HepG2 (cell line): ENCODE measurements around the gene CRTC2. TPM values are rescaled to one million over a fixed set of nuclear protein-coding genes. Genes with fewer than 3 reads are reported as not detected.
"Not testable (repeated sequence)": the region's sequence is repeated elsewhere in the genome, so short reads cannot be mapped to it uniquely, and the experiment has no call there.

Experiments
- ATAC-seq: fragments of 200-7000 bp; cut with Tn5 transposase; 3 replicates; pipeline ENCODE4 v1.9.1; 2020; ENCODE audit warnings: mild to moderate bottlenecking, moderate library complexity
- BruUV-seq: library from RNA; stranded (reverse); fragments of 400-500 nt; replicated peaks from 2 replicates; lab custom pipeline; 2021; lab: Mats Ljungman, UMichigan
- CTCF ChIA-PET: fragments of 300-600 bp; formaldehyde crosslinking; extraction: SDS; loops from one replicate; lab custom pipeline; 2021; ENCODE audit warnings: low total read pairs, inconsistent platforms, low intra/inter-chr PET ratio; lab: Yijun Ruan, JAX
- POLR2A ChIA-PET: fragments of 350-600 bp; sonication (Branson Sonifier 250); formaldehyde crosslinking; loops from one replicate; lab custom pipeline; 2020; ENCODE audit warnings: antibody characterized with exemption, inconsistent platforms; lab: Yijun Ruan, JAX
- DNase-seq: peaks from one replicate; pipeline ENCODE4 v3.0.0-alpha.2; 2015; ENCODE audit warnings: low spot score
- FAIRE-seq: peaks from 3 replicates; lab custom pipeline; 2011; peaks lifted over from hg19 to GRCh38; lab: Jason Lieb, UNC
- H2AFZ ChIP-seq: one replicate; pipeline ENCODE4 v1.6.1; 2011; ENCODE audit warnings: low read length, inconsistent platforms
- H3K27ac ChIP-seq: fragments of 300-600 bp; 3 replicates; pipeline ENCODE4 v1.8.0; 2011; ENCODE audit warnings: mixed run types, mild to moderate bottlenecking, mixed read lengths, low read length, inconsistent platforms; ENCODE audit not compliant: insufficient read depth; ENCODE audit errors: extremely low read length
- H3K27me3 ChIP-seq, 2 experiments: fragments of 200-600 bp in 1 of 2; 2 replicates in 1 of 2; 3 replicates in 1 of 2; pipeline versions ENCODE4 v1.6.0 to v1.8.0; 2011; ENCODE audit warnings: low read length in 2 of 2, mild to moderate bottlenecking in 2 of 2, moderate library complexity in 2 of 2, inconsistent platforms in 1 of 2; ENCODE audit not compliant: insufficient read depth in 2 of 2, control insufficient read depth in 1 of 2
- H3K36me3 ChIP-seq, 2 experiments: fragments of 200-600 bp in 1 of 2; replicated peaks in 1 of 2; 2 replicates in 1 of 2; 3 replicates in 1 of 2; pipeline versions ENCODE4 v1.5.1 to v1.8.0; 2011; ENCODE audit warnings: low read length in 2 of 2, inconsistent platforms in 1 of 2; ENCODE audit not compliant: insufficient read depth in 2 of 2, control insufficient read depth in 1 of 2
- H3K4me1 ChIP-seq: 2 replicates; pipeline ENCODE4 v1.5.1; 2012; ENCODE audit warnings: low read length, inconsistent platforms; ENCODE audit not compliant: insufficient read depth
- H3K4me2 ChIP-seq: 2 replicates; pipeline ENCODE4 v1.6.0; 2011; ENCODE audit warnings: low read depth, low read length, inconsistent platforms
- H3K4me3 ChIP-seq, 3 experiments: fragments of 200-600 bp in 1 of 3; sonication (generic), shearing (Covaris generic) in 1 of 3; replicated peaks in 1 of 3; 2 replicates each; pipeline ENCODE4 v1.5.1; 2011 to 2016; ENCODE audit warnings: low read length in 3 of 3, inconsistent platforms in 2 of 3, low read depth in 2 of 3, mild to moderate bottlenecking in 2 of 3, control low read depth in 1 of 3, mixed read lengths in 1 of 3; ENCODE audit not compliant: insufficient read depth in 1 of 3
- H3K79me2 ChIP-seq: one replicate; pipeline ENCODE4 v1.6.1; 2011; ENCODE audit warnings: low read length, inconsistent platforms; ENCODE audit not compliant: insufficient read depth
- H3K9ac ChIP-seq: 2 replicates; pipeline ENCODE4 v1.6.0; 2011; ENCODE audit warnings: mild to moderate bottlenecking, low read depth, low read length, inconsistent platforms; ENCODE audit not compliant: insufficient read depth
- H3K9me3 ChIP-seq: 2 replicates; pipeline ENCODE4 v1.5.1; 2012; ENCODE audit warnings: mild to moderate bottlenecking, low read length
- H4K20me1 ChIP-seq: 2 replicates; pipeline ENCODE4 v1.6.0; 2011; ENCODE audit warnings: inconsistent platforms, mild to moderate bottlenecking, low read length, moderate library complexity; ENCODE audit not compliant: insufficient read depth
- FOXA1 ChIP-seq, 2 experiments: fragments of 450-650 bp in 1 of 2; sonication (generic) in 1 of 2; formaldehyde crosslinking in 1 of 2; IDR thresholded peaks; 2 replicates each; pipeline versions ENCODE4 v1.4.0 to v1.6.1; 2016 to 2020; ENCODE audit warnings: missing genetic modification reagents in 1 of 2
- HMG20A ChIP-seq: IDR thresholded peaks from 2 replicates; pipeline ENCODE4 v1.6.1; 2016; ENCODE audit warnings: borderline replicate concordance
- PHF21A ChIP-seq: sonication (generic); formaldehyde crosslinking; IDR thresholded peaks from 2 replicates; pipeline ENCODE4 v1.5.0; 2020; ENCODE audit warnings: mild to moderate bottlenecking, missing genetic modification reagents
- RCOR2 ChIP-seq: IDR thresholded peaks from 2 replicates; pipeline ENCODE4 v1.6.1; 2016; ENCODE audit warnings: missing biosample characterization, missing genetic modification reagents
- SALL1 ChIP-seq: sonication (generic); formaldehyde crosslinking; IDR thresholded peaks from 2 replicates; pipeline ENCODE4 v1.8.0; 2022; ENCODE audit warnings: mild to moderate bottlenecking, missing genetic modification reagents
- SPEN ChIP-seq: sonication (generic); formaldehyde crosslinking; IDR thresholded peaks from 2 replicates; pipeline ENCODE4 v1.5.1; 2020; ENCODE audit warnings: low read depth, mild to moderate bottlenecking, missing genetic modification reagents
- YEATS4 ChIP-seq: sonication (generic); formaldehyde crosslinking; IDR thresholded peaks from 2 replicates; pipeline ENCODE4 v1.4.0; 2020; ENCODE audit warnings: missing genetic modification reagents, borderline replicate concordance
- ZMYM3 ChIP-seq: sonication (generic); formaldehyde crosslinking; IDR thresholded peaks from 2 replicates; pipeline ENCODE4 v1.5.1; 2020; ENCODE audit warnings: mild to moderate bottlenecking, missing genetic modification reagents
- ZNF205 ChIP-seq: IDR thresholded peaks from 2 replicates; pipeline ENCODE4 v1.6.1; 2018; ENCODE audit warnings: missing biosample characterization, missing genetic modification reagents
- ZNF614 ChIP-seq: IDR thresholded peaks from 2 replicates; pipeline ENCODE4 v1.6.1; 2018; ENCODE audit warnings: missing biosample characterization, missing genetic modification reagents, inconsistent platforms, borderline replicate concordance
- ZSCAN9 ChIP-seq: IDR thresholded peaks from 2 replicates; pipeline ENCODE4 v1.6.1; 2016; ENCODE audit warnings: borderline replicate concordance
- WGBS: methylation state at CpG from one replicate; pipeline ENCODE4 v1.1.6; 2017; ENCODE audit warnings: low lambda C conversion rate; 5-methylcytosine and 5-hydroxymethylcytosine counted together
- in situ Hi-C: cut with HindIII; loops from 2 replicates; pipeline ENCODE4 v1.10.0; 2017; ENCODE audit warnings: low pct_unique_long_range_greater_than_20kb; ENCODE audit not compliant: extremely low pct_ligation_motif_present
- intact Hi-C: fragments of 100-400 bp; cut with micrococcal nuclease; formaldehyde crosslinking; loops from one replicate; pipeline ENCODE4 v1.10.0; 2022; ENCODE audit not compliant: unreplicated experiment
- polyA plus RNA-seq, 8 experiments: library from polyadenylated mRNA; depleted of rRNA in 3 of 8; stranded (reverse) in 7 of 8; unstranded in 1 of 8; fragments of >200 nt; fragmentation: Illumina TruSeq in 4 of 8; extraction: Trizol in 4 of 8; gene quantifications; 2 replicates each; pipeline versions ENCODE4 v1.2.1 to v1.2.3, GENCODE V29; 2011 to 2016; ENCODE audit warnings: low read depth in 4 of 8, missing spikeins in 1 of 8, mixed read lengths in 1 of 8; ENCODE audit not compliant: insufficient read depth in 1 of 8
- total RNA-seq, 5 experiments: library from RNA; depleted of rRNA; stranded (reverse); fragments of >200 nt; fragmentation: Illumina TruSeq; extraction: Trizol; gene quantifications; 2 replicates each; pipeline ENCODE4 v1.2.3, GENCODE V29; 2016; ENCODE audit warnings: low read depth in 1 of 5
- TF ChIP-seq, protein P1 (sequence below): sonication (generic); formaldehyde crosslinking; IDR thresholded peaks from 2 replicates; pipeline ENCODE4 v1.4.0; 2020; ENCODE audit warnings: missing genetic modification reagents
- TF ChIP-seq, protein P2 (sequence below): sonication (generic); IDR thresholded peaks from 2 replicates; pipeline ENCODE4 v1.6.1; 2016; ENCODE audit warnings: low read depth, borderline replicate concordance

Gene CRTC2
- total and polyA plus RNA-seq, 2 of the 13 experiments (the other 11 are each of a cell fraction or from before 2014, with no cell fraction given) = 6.1 to 26.7 TPM

DNA sequence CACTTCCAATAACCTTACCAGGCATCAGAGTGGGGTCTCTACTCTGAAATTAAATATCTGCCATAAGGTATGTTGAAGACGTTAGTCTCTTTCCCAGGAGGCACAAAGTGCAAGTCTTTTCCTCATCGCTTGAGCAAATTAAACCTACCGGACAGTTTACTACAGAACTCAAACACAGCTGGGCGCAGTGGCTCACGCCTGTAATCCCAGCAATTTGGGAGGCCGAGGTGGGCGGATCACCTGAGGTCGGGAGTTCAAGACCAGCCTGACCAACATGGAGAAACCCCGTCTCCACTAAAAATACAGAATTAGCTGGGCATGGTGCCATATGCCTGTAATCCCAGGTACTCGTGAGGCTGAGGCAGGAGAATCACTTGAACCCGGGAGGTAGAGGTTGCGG is 20.7 kb upstream of the CRTC2 start:
- H3K79me2 ChIP-seq = peaks cover 16% of the 10 kb centered on the region
- peak overlapping the region; percentile 88 for H3K9ac ChIP-seq
- in situ Hi-C loops; ATAC-seq; intact Hi-C loops; H3K27me3 ChIP-seq; BruUV-seq; DNase-seq; H3K9me3 ChIP-seq; H4K20me1 ChIP-seq; CTCF ChIA-PET; TF ChIP-seq FOXA1 (IDR thresholded peaks at IDR 0.05): not testable (repeated sequence)
- peak; percentile 40 for FAIRE-seq
- peak overlapping the region; percentile 72 to 79 (median 77) for H3K4me3 ChIP-seq
- peaks cover 25% of the 10 kb centered on the region for H3K4me1 ChIP-seq
- peak overlapping the region; percentile 28 for H2AFZ ChIP-seq
- peaks cover 1 to 12% of the 10 kb centered on the region in 2 experiments for H3K36me3 ChIP-seq
- peak overlapping the region; percentile 97 for H3K4me2 ChIP-seq
- peak overlapping the region; percentile 88 for H3K27ac ChIP-seq
- 26% methylated on average over 12 of the region's 12 CpGs for WGBS
- POLR2A ChIA-PET = interaction anchor here (1.4 to 4.4 kb wide), 8 partner anchors 8 to 345 kb away, joined by 3 to 209 read pairs (median 23); partner anchors contain the start of genes CHTOP, CREB3L4, CRTC2 and DENND4B
- TF ChIP-seq HMG20A (CRISPR knock-in tag) = 0 out of 2 replicates have a peak, but pooled peaks have one; percentile 7
- TF ChIP-seq, protein P1, sequence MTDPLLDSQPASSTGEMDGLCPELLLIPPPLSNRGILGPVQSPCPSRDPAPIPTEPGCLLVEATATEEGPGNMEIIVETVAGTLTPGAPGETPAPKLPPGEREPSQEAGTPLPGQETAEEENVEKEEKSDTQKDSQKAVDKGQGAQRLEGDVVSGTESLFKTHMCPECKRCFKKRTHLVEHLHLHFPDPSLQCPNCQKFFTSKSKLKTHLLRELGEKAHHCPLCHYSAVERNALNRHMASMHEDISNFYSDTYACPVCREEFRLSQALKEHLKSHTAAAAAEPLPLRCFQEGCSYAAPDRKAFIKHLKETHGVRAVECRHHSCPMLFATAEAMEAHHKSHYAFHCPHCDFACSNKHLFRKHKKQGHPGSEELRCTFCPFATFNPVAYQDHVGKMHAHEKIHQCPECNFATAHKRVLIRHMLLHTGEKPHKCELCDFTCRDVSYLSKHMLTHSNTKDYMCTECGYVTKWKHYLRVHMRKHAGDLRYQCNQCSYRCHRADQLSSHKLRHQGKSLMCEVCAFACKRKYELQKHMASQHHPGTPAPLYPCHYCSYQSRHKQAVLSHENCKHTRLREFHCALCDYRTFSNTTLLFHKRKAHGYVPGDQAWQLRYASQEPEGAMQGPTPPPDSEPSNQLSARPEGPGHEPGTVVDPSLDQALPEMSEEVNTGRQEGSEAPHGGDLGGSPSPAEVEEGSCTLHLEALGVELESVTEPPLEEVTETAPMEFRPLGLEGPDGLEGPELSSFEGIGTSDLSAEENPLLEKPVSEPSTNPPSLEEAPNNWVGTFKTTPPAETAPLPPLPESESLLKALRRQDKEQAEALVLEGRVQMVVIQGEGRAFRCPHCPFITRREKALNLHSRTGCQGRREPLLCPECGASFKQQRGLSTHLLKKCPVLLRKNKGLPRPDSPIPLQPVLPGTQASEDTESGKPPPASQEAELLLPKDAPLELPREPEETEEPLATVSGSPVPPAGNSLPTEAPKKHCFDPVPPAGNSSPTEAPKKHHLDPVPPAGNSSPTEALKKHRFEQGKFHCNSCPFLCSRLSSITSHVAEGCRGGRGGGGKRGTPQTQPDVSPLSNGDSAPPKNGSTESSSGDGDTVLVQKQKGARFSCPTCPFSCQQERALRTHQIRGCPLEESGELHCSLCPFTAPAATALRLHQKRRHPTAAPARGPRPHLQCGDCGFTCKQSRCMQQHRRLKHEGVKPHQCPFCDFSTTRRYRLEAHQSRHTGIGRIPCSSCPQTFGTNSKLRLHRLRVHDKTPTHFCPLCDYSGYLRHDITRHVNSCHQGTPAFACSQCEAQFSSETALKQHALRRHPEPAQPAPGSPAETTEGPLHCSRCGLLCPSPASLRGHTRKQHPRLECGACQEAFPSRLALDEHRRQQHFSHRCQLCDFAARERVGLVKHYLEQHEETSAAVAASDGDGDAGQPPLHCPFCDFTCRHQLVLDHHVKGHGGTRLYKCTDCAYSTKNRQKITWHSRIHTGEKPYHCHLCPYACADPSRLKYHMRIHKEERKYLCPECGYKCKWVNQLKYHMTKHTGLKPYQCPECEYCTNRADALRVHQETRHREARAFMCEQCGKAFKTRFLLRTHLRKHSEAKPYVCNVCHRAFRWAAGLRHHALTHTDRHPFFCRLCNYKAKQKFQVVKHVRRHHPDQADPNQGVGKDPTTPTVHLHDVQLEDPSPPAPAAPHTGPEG = peak; percentile 49; the same call in 1 of the 2 replicates
- 0 out of 2 replicates have a peak, but pooled peaks have one; percentile 25 for TF ChIP-seq SPEN (CRISPR knock-in tag)
- TF ChIP-seq, protein P2, sequence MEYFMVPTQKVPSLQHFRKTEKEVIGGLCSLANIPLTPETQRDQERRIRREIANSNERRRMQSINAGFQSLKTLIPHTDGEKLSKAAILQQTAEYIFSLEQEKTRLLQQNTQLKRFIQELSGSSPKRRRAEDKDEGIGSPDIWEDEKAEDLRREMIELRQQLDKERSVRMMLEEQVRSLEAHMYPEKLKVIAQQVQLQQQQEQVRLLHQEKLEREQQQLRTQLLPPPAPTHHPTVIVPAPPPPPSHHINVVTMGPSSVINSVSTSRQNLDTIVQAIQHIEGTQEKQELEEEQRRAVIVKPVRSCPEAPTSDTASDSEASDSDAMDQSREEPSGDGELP = peak; percentile 83
- TF ChIP-seq ZSCAN9 (CRISPR knock-in tag) = 0 out of 2 replicates have a peak, but pooled peaks have one; percentile 12
- TF ChIP-seq ZNF614 (CRISPR knock-in tag) = peak; percentile 68; the same call in 1 of the 2 replicates
- peak; percentile 20; the same call in 1 of the 2 replicates for TF ChIP-seq ZNF205
- 0 out of 2 replicates have a peak, but pooled peaks have one; percentile 25 for TF ChIP-seq YEATS4 (CRISPR knock-in tag)
- peak; percentile 30; the same call in 1 of the 2 replicates for TF ChIP-seq RCOR2 (CRISPR knock-in tag)
- peak; percentile 22; the same call in 1 of the 2 replicates for TF ChIP-seq ZMYM3
- TF ChIP-seq PHF21A = peak; percentile 48; the same call in 1 of the 2 replicates
- TF ChIP-seq SALL1 = peak; percentile 44; the same call in 1 of the 2 replicates
- 0 out of 2 replicates have a peak, but pooled peaks have one; percentile 16 for TF ChIP-seq FOXA1 (CRISPR knock-in tag; IDR thresholded peaks at IDR 0.05)
